ENCODE data around the gene BCL3.

- TF ChIP-seq POLR2A (IDR thresholded peaks at IDR 0.05; ENCODE audit: low read depth, low read length): no peak
- TF ChIP-seq CTCF (conservative IDR thresholded peaks at IDR 0.05; ENCODE audit: low read depth, low read length): no peak
- TF ChIP-seq RAD21 (IDR thresholded peaks at IDR 0.05; ENCODE audit: low read length): no peak
- no peak for TF ChIP-seq SMC3 (IDR thresholded peaks at IDR 0.05; ENCODE audit: low read depth, low read length)
- no peak for TF ChIP-seq MXI1 (IDR thresholded peaks at IDR 0.05; ENCODE audit: borderline replicate concordance, low read depth, low read length)
- TF ChIP-seq FOS (IDR thresholded peaks at IDR 0.05; ENCODE audit: low read depth, low read length): no peak
- TF ChIP-seq CHD1 (IDR thresholded peaks at IDR 0.05; ENCODE audit: low read depth, low read length): no peak
- no peak for TF ChIP-seq RCOR1 (IDR thresholded peaks at IDR 0.05; ENCODE audit: insufficient replicate concordance, low read length)
- TF ChIP-seq BHLHE40 (IDR thresholded peaks at IDR 0.05; ENCODE audit: low read depth, low read length): no peak
- no peak for TF ChIP-seq ELK1 (IDR thresholded peaks at IDR 0.05; ENCODE audit: borderline replicate concordance, low read depth, low read length)
- no peak for TF ChIP-seq NFE2L2 (IDR thresholded peaks at IDR 0.05; ENCODE audit: low read depth, low read length)
- no peak for TF ChIP-seq MAFK (IDR thresholded peaks at IDR 0.05; ENCODE audit: low read depth, low read length)
- TF ChIP-seq RFX5 (IDR thresholded peaks at IDR 0.05; ENCODE audit: low read depth, low read length): no peak
- no peak for TF ChIP-seq CEBPB (IDR thresholded peaks at IDR 0.05; ENCODE audit: low read depth, low read length)
Measured at GRCh38 chr19:44705502-44706010, 43.0 kb upstream of the BCL3 start.
